ENCODE results near the gene DUSP16. TPM values are rescaled to one million over a fixed set of nuclear protein-coding genes. Genes with fewer than 3 reads are reported as not detected.

DUSP16 gene
- total RNA-seq, 1 donor from 2014 or later, result 12.9 TPM

DNA sequence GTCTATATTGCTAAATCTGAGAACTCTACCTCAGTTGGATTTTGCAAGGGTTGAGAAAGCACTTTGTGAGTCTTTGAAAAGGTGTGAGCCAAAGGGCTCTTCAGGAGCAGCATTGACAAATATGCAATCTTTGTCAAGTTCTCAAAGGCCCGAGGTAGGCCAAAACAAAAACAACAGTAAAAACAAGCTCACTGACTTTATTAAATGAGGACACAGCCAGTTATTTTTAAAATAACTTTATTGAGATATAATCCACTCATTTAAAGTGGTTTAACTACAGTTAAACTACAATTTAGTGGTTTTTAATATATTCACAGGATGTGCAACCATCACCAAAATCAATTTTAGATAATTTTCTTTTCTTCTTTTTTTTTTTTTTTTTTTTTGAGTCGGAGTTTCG, 47.0 kb upstream of the DUSP16 start:
- no peak overlapping the region for H3K27ac Mint-ChIP-seq (ENCODE audit: unreplicated experiment)
- TF ChIP-seq CTCF (IDR thresholded peaks at IDR 0.05; ENCODE audit: unreplicated experiment), result no peak
- DNase-seq (ENCODE audit: low spot score), result no peak
- no peak overlapping the region for H3K4me3 Mint-ChIP-seq (ENCODE audit: unreplicated experiment)
- peaks cover 17% of the 10 kb centered on the region for H3K4me1 Mint-ChIP-seq (ENCODE audit: unreplicated experiment)
- peaks cover 8% of the 10 kb centered on the region for H3K27me3 Mint-ChIP-seq (ENCODE audit: unreplicated experiment)
- no peaks in the 10 kb centered on the region for H3K9me3 Mint-ChIP-seq (ENCODE audit: unreplicated experiment)
- H3K36me3 Mint-ChIP-seq (ENCODE audit: low read depth, unreplicated experiment), result peaks cover 8% of the 10 kb centered on the region

DNA sequence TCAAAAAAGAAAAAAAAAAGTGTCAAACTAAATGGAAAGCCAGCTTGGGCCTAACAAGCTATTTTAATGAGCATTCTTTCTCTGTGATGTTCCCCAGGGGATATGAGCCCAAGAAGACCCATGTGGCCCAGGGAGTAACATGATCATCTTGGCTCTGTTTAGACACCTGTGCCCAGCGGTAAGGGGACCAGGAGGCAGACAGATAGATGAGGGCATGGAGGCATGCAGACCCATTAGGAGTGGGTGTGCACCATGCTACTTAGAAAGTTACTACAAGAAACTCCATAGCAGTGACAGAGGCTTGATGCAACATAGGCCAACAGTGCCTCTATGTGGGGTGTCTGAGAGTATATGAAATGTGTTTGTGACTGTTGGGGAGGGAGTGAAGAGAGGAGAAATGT, 45.9 kb upstream of the DUSP16 start:
- DNase-seq (ENCODE audit: low spot score), result no peak
- Mint-ChIP-seq H3K27ac (ENCODE audit: unreplicated experiment) (no peak overlapping the region), H3K36me3 (ENCODE audit: low read depth, unreplicated experiment) (peaks cover 6% of the 10 kb centered on the region), H3K27me3 (ENCODE audit: unreplicated experiment) (peaks cover 8% of the 10 kb centered on the region), H3K4me1 (ENCODE audit: unreplicated experiment) (peaks cover 14% of the 10 kb centered on the region), H3K9me3 (ENCODE audit: unreplicated experiment) (no peaks in the 10 kb centered on the region), H3K4me3 (ENCODE audit: unreplicated experiment) (no peak overlapping the region)
- no peak for TF ChIP-seq CTCF (IDR thresholded peaks at IDR 0.05; ENCODE audit: unreplicated experiment)

DNA sequence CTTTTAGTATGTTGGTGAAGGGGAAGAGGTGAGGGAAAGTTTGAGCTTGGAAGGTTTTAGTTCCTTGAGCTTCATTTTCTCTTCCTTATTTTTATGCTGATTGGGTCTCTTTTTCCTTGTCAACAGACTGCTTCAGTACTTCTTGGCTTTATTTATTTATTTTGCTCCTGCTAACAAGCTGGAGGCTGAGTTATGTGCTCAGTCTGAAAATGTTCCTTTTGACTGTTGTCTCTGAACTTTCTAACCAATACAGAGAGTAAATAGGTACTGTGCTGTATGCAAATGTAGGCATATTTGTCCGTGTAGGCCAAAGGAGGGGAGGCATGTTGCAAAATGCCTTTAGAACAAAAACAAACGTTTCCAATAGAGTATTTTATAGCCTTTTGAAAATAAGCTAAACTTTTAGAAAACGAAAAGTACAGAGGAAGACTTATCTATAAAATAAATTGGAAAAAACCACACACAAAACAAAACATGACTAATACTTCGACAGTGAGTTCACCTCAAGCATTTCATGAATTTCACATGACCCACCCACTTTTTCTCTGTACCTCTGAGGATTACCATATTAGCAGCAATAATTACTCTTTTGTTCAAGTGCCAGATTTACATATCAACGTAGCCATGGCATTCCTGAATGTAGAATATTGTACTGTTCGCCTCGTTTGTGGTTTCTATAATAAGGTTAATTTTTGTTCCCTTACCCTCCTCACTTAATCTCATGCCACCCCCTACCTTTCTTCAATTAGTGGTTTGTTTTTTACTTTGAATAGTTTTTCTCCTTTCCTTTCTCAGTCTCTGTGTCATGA, 44.3 kb upstream of the DUSP16 start:
- TF ChIP-seq CTCF (IDR thresholded peaks at IDR 0.05; ENCODE audit: unreplicated experiment), result no peak
- no peak for DNase-seq (ENCODE audit: low spot score)
- Mint-ChIP-seq H3K27ac (ENCODE audit: unreplicated experiment) (no peak overlapping the region), H3K9me3 (ENCODE audit: unreplicated experiment) (no peaks in the 10 kb centered on the region), H3K36me3 (ENCODE audit: low read depth, unreplicated experiment) (no peaks in the 10 kb centered on the region), H3K27me3 (ENCODE audit: unreplicated experiment) (peaks cover 4% of the 10 kb centered on the region), H3K4me3 (ENCODE audit: unreplicated experiment) (no peak overlapping the region), H3K4me1 (ENCODE audit: unreplicated experiment) (peaks cover 3% of the 10 kb centered on the region)

GRCh38 chr12:12604740-12605139, 42.1 kb upstream of the DUSP16 start:
- no peaks in the 10 kb centered on the region for H3K36me3 Mint-ChIP-seq (ENCODE audit: low read depth, unreplicated experiment)
- no peaks in the 10 kb centered on the region for H3K9me3 Mint-ChIP-seq (ENCODE audit: unreplicated experiment)
- peaks cover 6% of the 10 kb centered on the region for H3K27me3 Mint-ChIP-seq (ENCODE audit: unreplicated experiment)
- no peak for DNase-seq (ENCODE audit: low spot score)
- no peak overlapping the region for H3K27ac Mint-ChIP-seq (ENCODE audit: unreplicated experiment)
- no peak overlapping the region for H3K4me3 Mint-ChIP-seq (ENCODE audit: unreplicated experiment)
- TF ChIP-seq CTCF (IDR thresholded peaks at IDR 0.05; ENCODE audit: unreplicated experiment), result no peak
- H3K4me1 Mint-ChIP-seq (ENCODE audit: unreplicated experiment), result no peaks in the 10 kb centered on the region

- TF ChIP-seq CTCF (IDR thresholded peaks at IDR 0.05; ENCODE audit: unreplicated experiment), result no peak
- DNase-seq (ENCODE audit: low spot score), result no peak
- no peaks in the 10 kb centered on the region for H3K4me1 Mint-ChIP-seq (ENCODE audit: unreplicated experiment)
- no peaks in the 10 kb centered on the region for H3K9me3 Mint-ChIP-seq (ENCODE audit: unreplicated experiment)
- H3K4me3 Mint-ChIP-seq (ENCODE audit: unreplicated experiment), result no peak overlapping the region
- H3K36me3 Mint-ChIP-seq (ENCODE audit: low read depth, unreplicated experiment), result no peaks in the 10 kb centered on the region
- no peak overlapping the region for H3K27ac Mint-ChIP-seq (ENCODE audit: unreplicated experiment)
- peaks cover 1% of the 10 kb centered on the region for H3K27me3 Mint-ChIP-seq (ENCODE audit: unreplicated experiment)
Observed at GRCh38 chr12:12600659-12601058, 38.0 kb upstream of the DUSP16 start.

Data from endothelial cell (in vitro differentiated cells).